GM23338 (cell line): Measurements from ENCODE around the gene RPS3A. TPM values are rescaled to one million over a fixed set of nuclear protein-coding genes. Genes with fewer than 3 reads are reported as not detected.

Source experiments
- ATAC-seq: fragments of 200-7000 bp; cut with Tn5 transposase; 3 replicates; pipeline ENCODE4 v1.9.1; 2020
- DNase-seq: peaks from one replicate; pipeline ENCODE4 v3.0.0-alpha.2; 2015; ENCODE audit warnings: low spot score
- H2AFZ ChIP-seq: fragments of 200-600 bp; sonication (generic); 2 replicates; pipeline ENCODE4 v1.8.0; 2016; ENCODE audit warnings: antibody characterized with exemption, mild to moderate bottlenecking, moderate library complexity
- H3F3A ChIP-seq: fragments of 200-600 bp; sonication (generic); replicated peaks from 2 replicates; pipeline ENCODE4 v1.8.0; 2017; ENCODE audit warnings: antibody characterized with exemption, mixed run types, low read depth
- H3K27ac ChIP-seq: fragments of 200-600 bp; sonication (generic); 2 replicates; pipeline ENCODE4 v1.6.1; 2016; ENCODE audit warnings: low read depth
- H3K27me3 ChIP-seq: fragments of 200-600 bp; sonication (generic); 2 replicates; pipeline ENCODE4 v1.8.0; 2016; ENCODE audit warnings: mild to moderate bottlenecking, mixed run types, moderate library complexity; ENCODE audit not compliant: insufficient read depth
- H3K36me3 ChIP-seq: fragments of 200-600 bp; sonication (generic); 2 replicates; pipeline ENCODE4 v1.8.0; 2016; ENCODE audit warnings: mild to moderate bottlenecking; ENCODE audit not compliant: insufficient read depth
- H3K4me1 ChIP-seq: fragments of 200-600 bp; sonication (generic); 2 replicates; pipeline ENCODE4 v1.8.0; 2016; ENCODE audit warnings: mild to moderate bottlenecking, moderate library complexity; ENCODE audit not compliant: insufficient read depth
- H3K4me2 ChIP-seq: fragments of 200-600 bp; sonication (generic); 2 replicates; pipeline ENCODE4 v1.7.1; 2017; ENCODE audit warnings: mixed run types
- H3K4me3 ChIP-seq: fragments of 200-600 bp; sonication (generic); 2 replicates; pipeline ENCODE4 v1.6.1; 2016; ENCODE audit warnings: mixed run types
- H3K79me2 ChIP-seq: fragments of 200-600 bp; sonication (generic); replicated peaks from 2 replicates; pipeline ENCODE4 v1.8.0; 2017; ENCODE audit warnings: mild to moderate bottlenecking; ENCODE audit not compliant: insufficient read depth
- H3K9me2 ChIP-seq: fragments of 200-600 bp; sonication (generic); 2 replicates; pipeline ENCODE4 v1.8.0; 2017; ENCODE audit not compliant: insufficient read depth
- H4K20me1 ChIP-seq: fragments of 200-600 bp; sonication (generic); replicated peaks from 2 replicates; pipeline ENCODE4 v1.8.0; 2017; ENCODE audit warnings: mild to moderate bottlenecking; ENCODE audit not compliant: insufficient read depth
- H3K27ac Mint-ChIP-seq: 2 replicates; pipeline ENCODE4 v1.8.0; 2020; ENCODE audit warnings: inconsistent platforms, mild to moderate bottlenecking, moderate library complexity, mixed read lengths
- H3K27me3 Mint-ChIP-seq: 3 replicates; pipeline ENCODE4 v1.8.0; 2022; ENCODE audit warnings: low read depth, mild to moderate bottlenecking, moderate library complexity, mixed read lengths, inconsistent platforms; ENCODE audit not compliant: insufficient read depth, poor library complexity
- H3K36me3 Mint-ChIP-seq: 3 replicates; pipeline ENCODE4 v1.8.0; 2021; ENCODE audit warnings: low read depth, mild to moderate bottlenecking, inconsistent platforms, moderate library complexity, mixed read lengths
- H3K4me1 Mint-ChIP-seq: 3 replicates; pipeline ENCODE4 v1.8.0; 2020; ENCODE audit warnings: mild to moderate bottlenecking, inconsistent platforms, mixed read lengths
- H3K4me3 Mint-ChIP-seq: 3 replicates; pipeline ENCODE4 v1.8.0; 2021; ENCODE audit warnings: moderate library complexity, mild to moderate bottlenecking, inconsistent platforms, mixed read lengths
- H3K9me3 Mint-ChIP-seq: 3 replicates; pipeline ENCODE4 v1.8.0; 2020; ENCODE audit warnings: moderate library complexity, mild to moderate bottlenecking, inconsistent platforms, mixed read lengths
- CREB1 ChIP-seq: fragments of 250-450 bp; sonication (Bioruptor Pico); IDR thresholded peaks from 2 replicates; pipeline ENCODE4 v1.5.0; 2020; ENCODE audit warnings: low read depth, mild to moderate bottlenecking, moderate library complexity
- EZH2phosphoT487 ChIP-seq: fragments of 200-600 bp; sonication (generic); IDR thresholded peaks from one replicate; pipeline ENCODE4 v1.8.1; 2018; ENCODE audit warnings: antibody characterized with exemption; ENCODE audit not compliant: unreplicated experiment
- JUNB ChIP-seq: IDR thresholded peaks from one replicate; pipeline ENCODE4 v1.6.1; 2016; ENCODE audit warnings: antibody characterized with exemption; ENCODE audit not compliant: unreplicated experiment
- NANOG ChIP-seq: IDR thresholded peaks from 2 replicates; pipeline ENCODE4 v1.6.1; 2016; ENCODE audit warnings: antibody characterized with exemption, borderline replicate concordance
- STAT1 ChIP-seq: IDR thresholded peaks from one replicate; pipeline ENCODE4 v1.6.1; 2016; ENCODE audit warnings: antibody characterized with exemption; ENCODE audit not compliant: unreplicated experiment
- polyA plus RNA-seq: library from polyadenylated mRNA; unstranded; fragments of >200 nt; fragmentation: Nextera tagmentation; extraction: Ambion mirVana; gene quantifications from 2 replicates; pipeline ENCODE4 v1.2.1, GENCODE V29; 2016
- total RNA-seq: library from RNA; depleted of rRNA; stranded (reverse); fragments of >200 nt; shearing (Covaris generic); gene quantifications from 2 replicates; pipeline ENCODE4 v1.2.3, GENCODE V29; 2014
- TF ChIP-seq, protein P1 (sequence below): IDR thresholded peaks from 2 replicates; pipeline ENCODE4 v1.6.1; 2016; ENCODE audit warnings: antibody characterized with exemption
- TF ChIP-seq, protein P2 (sequence below): fragments of 250-450 bp; sonication (Bioruptor Pico); IDR thresholded peaks from 2 replicates; pipeline ENCODE4 v1.5.0; 2020; ENCODE audit warnings: mild to moderate bottlenecking, moderate library complexity

RPS3A gene
- total and polyA plus RNA-seq, 2 experiments from 2014 or later: 2,486 to 3,506 TPM

DNA sequence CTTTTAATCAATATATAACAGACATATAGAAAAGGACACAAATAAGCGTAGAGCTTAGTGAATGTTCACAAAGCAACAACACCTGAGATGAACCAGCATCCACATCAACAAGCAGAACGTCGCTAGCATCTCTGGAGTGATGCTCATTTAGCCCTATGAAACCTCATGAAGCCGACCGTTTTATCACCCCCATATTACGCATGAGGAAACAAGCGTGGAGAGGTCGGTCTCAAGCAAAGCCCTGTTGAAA, 524 bp upstream of the RPS3A start:
- ATAC-seq (peak; percentile 28), DNase-seq (no peak)
- H2AFZ ChIP-seq: peak overlapping the region; percentile 95
- H3K4me2 ChIP-seq: peak overlapping the region; percentile 87
- Mint-ChIP-seq H3K27ac (peak overlapping the region; percentile 100), H3K27me3 (peaks cover 18% of the 10 kb centered on the region), H3K9me3 (no peaks in the 10 kb centered on the region), H3K36me3 (peaks cover 46% of the 10 kb centered on the region), H3K4me1 (peaks cover 15% of the 10 kb centered on the region; the same call in 2 of the 3 replicates), H3K4me3 (peak overlapping the region; percentile 98)
- TF ChIP-seq EZH2phosphoT487: no peak
- TF ChIP-seq, protein P1, sequence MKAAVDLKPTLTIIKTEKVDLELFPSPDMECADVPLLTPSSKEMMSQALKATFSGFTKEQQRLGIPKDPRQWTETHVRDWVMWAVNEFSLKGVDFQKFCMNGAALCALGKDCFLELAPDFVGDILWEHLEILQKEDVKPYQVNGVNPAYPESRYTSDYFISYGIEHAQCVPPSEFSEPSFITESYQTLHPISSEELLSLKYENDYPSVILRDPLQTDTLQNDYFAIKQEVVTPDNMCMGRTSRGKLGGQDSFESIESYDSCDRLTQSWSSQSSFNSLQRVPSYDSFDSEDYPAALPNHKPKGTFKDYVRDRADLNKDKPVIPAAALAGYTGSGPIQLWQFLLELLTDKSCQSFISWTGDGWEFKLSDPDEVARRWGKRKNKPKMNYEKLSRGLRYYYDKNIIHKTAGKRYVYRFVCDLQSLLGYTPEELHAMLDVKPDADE: no peak
- TF ChIP-seq, protein P2, sequence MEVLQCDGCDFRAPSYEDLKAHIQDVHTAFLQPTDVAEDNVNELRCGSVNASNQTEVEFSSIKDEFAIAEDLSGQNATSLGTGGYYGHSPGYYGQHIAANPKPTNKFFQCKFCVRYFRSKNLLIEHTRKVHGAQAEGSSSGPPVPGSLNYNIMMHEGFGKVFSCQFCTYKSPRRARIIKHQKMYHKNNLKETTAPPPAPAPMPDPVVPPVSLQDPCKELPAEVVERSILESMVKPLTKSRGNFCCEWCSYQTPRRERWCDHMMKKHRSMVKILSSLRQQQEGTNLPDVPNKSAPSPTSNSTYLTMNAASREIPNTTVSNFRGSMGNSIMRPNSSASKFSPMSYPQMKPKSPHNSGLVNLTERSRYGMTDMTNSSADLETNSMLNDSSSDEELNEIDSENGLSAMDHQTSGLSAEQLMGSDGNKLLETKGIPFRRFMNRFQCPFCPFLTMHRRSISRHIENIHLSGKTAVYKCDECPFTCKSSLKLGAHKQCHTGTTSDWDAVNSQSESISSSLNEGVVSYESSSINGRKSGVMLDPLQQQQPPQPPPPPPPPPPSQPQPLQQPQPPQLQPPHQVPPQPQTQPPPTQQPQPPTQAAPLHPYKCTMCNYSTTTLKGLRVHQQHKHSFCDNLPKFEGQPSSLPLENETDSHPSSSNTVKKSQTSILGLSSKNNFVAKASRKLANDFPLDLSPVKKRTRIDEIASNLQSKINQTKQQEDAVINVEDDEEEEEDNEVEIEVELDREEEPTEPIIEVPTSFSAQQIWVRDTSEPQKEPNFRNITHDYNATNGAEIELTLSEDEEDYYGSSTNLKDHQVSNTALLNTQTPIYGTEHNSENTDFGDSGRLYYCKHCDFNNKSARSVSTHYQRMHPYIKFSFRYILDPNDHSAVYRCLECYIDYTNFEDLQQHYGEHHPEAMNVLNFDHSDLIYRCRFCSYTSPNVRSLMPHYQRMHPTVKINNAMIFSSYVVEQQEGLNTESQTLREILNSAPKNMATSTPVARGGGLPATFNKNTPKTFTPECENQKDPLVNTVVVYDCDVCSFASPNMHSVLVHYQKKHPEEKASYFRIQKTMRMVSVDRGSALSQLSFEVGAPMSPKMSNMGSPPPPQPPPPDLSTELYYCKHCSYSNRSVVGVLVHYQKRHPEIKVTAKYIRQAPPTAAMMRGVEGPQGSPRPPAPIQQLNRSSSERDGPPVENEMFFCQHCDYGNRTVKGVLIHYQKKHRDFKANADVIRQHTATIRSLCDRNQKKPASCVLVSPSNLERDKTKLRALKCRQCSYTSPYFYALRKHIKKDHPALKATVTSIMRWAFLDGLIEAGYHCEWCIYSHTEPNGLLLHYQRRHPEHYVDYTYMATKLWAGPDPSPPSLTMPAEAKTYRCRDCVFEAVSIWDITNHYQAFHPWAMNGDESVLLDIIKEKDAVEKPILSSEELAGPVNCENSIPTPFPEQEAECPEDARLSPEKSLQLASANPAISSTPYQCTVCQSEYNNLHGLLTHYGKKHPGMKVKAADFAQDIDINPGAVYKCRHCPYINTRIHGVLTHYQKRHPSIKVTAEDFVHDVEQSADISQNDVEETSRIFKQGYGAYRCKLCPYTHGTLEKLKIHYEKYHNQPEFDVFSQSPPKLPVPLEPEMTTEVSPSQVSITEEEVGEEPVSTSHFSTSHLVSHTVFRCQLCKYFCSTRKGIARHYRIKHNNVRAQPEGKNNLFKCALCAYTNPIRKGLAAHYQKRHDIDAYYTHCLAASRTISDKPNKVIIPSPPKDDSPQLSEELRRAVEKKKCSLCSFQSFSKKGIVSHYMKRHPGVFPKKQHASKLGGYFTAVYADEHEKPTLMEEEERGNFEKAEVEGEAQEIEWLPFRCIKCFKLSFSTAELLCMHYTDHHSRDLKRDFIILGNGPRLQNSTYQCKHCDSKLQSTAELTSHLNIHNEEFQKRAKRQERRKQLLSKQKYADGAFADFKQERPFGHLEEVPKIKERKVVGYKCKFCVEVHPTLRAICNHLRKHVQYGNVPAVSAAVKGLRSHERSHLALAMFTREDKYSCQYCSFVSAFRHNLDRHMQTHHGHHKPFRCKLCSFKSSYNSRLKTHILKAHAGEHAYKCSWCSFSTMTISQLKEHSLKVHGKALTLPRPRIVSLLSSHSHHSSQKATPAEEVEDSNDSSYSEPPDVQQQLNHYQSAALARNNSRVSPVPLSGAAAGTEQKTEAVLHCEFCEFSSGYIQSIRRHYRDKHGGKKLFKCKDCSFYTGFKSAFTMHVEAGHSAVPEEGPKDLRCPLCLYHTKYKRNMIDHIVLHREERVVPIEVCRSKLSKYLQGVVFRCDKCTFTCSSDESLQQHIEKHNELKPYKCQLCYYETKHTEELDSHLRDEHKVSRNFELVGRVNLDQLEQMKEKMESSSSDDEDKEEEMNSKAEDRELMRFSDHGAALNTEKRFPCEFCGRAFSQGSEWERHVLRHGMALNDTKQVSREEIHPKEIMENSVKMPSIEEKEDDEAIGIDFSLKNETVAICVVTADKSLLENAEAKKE: no peak
- TF ChIP-seq CREB1 (CRISPR knock-in tag): no peak
- TF ChIP-seq NANOG: no peak
- no peak for TF ChIP-seq STAT1
- TF ChIP-seq JUNB: no peak
- peak overlapping the region; percentile 64 for H3K27ac ChIP-seq
- no peaks in the 10 kb centered on the region for H3K27me3 ChIP-seq
- peaks cover 21% of the 10 kb centered on the region for H3K4me1 ChIP-seq
- H3K9me2 ChIP-seq: no peaks in the 10 kb centered on the region
- peaks cover 41% of the 10 kb centered on the region for H3K36me3 ChIP-seq
- peak overlapping the region; percentile 100 for H3K4me3 ChIP-seq
- peaks cover 44% of the 10 kb centered on the region for H3K79me2 ChIP-seq
- H3F3A ChIP-seq: peaks cover 28% of the 10 kb centered on the region
- H4K20me1 ChIP-seq: peaks cover 32% of the 10 kb centered on the region
